Hepatocyte (in vitro differentiated cells): ENCODE data around the gene EXOC6B.

Source experiments
- EZH2 ChIP-seq: fragments of 200-600 bp; sonication (generic); IDR thresholded peaks from 2 replicates; pipeline ENCODE4 v1.6.1; 2016; ENCODE audit warnings: antibody characterized with exemption, mild to moderate bottlenecking, borderline replicate concordance
- EZH2phosphoT487 ChIP-seq: fragments of 200-600 bp; sonication (generic); IDR thresholded peaks from one replicate; pipeline ENCODE4 v1.6.1; 2018; ENCODE audit warnings: antibody characterized with exemption, mild to moderate bottlenecking, low read depth, moderate library complexity; ENCODE audit not compliant: unreplicated experiment, severe bottlenecking

DNA sequence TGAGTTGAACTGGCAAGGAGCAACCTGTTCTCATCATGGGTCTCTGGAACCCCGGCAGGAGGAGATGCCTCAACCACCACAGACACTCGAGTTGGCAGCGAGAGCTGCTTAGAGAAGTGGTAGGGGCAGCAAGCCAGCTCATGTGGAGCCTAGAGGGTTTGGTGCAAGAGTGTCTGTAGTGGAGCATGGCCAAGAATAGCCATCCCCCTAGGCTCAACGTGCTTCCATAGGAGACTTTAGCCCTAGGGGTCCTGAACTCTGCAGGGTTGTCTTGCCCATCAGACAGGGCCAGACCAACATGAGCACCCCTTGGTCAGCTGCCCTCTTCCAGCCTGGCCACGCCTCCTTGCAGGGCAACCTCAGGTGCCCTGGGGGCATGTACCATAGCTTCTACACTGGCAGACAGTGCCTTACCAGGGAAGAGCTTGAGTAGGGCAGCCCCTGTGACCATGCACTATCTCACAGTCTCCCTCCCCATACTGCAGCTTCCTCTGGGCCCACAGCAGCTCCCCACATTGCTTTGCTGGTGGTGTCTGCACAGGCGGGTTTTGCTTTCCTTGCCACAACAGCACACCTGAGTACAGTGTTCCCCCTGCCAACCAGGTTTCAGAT, 187.1 kb downstream of the EXOC6B start:
- TF ChIP-seq EZH2 (no peak), EZH2phosphoT487 (no peak)
